Measurements from ENCODE around the gene PDGFA. TPM values are rescaled to one million over a fixed set of nuclear protein-coding genes. Genes with fewer than 3 reads are reported as not detected.
A peak's percentile ranks its signal among the peaks of the same experiment; 100 is the strongest.

Gene PDGFA
- total RNA-seq, 1 experiment from 2014 or later, result 18.4 TPM

DNA sequence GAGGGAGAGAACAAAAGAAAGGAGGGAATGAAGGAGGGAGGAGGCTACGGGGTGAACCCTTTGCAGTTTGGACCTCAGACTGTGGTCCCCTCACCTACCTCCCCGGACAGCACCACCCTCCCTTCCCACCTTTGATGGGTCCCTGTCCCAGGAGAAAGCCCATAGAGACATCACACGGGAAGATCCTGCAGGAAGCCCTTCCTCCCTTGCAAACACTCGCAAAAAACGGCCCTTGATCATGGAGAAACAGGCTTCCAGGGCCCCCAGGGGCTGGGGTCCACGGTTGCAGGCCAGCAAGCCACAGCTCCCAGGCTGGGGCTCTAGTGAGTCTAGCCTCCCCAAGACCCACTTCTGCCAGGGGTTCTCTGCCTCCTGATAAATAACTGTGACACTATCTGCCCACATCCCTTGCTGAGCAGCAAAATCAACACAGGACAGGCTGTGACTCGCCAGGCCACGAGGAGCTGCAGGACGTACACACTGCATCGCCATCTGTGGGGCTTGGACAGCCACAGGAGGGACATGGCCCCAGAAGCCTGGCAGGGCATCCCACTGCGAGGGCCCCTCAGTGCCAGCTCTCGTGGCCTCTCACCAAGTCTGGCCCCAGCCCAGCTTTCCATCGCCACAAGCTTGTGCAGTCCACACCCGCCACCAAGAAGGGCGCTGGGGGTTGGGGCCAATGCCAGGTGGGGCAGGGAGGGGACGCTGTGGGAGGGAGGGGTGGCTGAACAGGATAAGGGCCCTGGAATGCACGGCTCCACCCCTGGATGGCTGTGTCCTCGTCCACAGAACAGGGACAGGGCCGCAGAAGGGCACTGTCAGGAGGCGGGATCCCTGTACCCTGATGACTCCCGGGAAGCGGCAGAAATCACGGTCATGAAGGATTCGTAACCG is 34.2 kb downstream of the PDGFA start:
- Histone ChIP-seq H2AFZ (ENCODE audit: low read length) (no peak overlapping the region), H3K79me2 (ENCODE audit: low read length) (no peaks in the 10 kb centered on the region), H3F3A (ENCODE audit: low read length, unreplicated experiment) (no peaks in the 10 kb centered on the region), H3K27ac (ENCODE audit: low read length) (no peak overlapping the region), H3K9ac (ENCODE audit: low read length) (no peak overlapping the region), H3K4me3 (ENCODE audit: low read length) (no peak overlapping the region), H3K9me3 (ENCODE audit: low read length) (no peaks in the 10 kb centered on the region), H3K36me3 (ENCODE audit: low read depth, low read length) (no peaks in the 10 kb centered on the region), H3K4me1 (ENCODE audit: insufficient read depth, low read length) (no peaks in the 10 kb centered on the region), H3K27me3 (ENCODE audit: low read length) (peaks cover 6% of the 10 kb centered on the region; the same call in 1 of the 2 replicates), H3K9me2 (replicated peaks; ENCODE audit: low read length) (no peaks in the 10 kb centered on the region), H4K20me1 (ENCODE audit: low read length) (no peaks in the 10 kb centered on the region), H3K4me2 (ENCODE audit: low read length) (no peak overlapping the region)
- ChIA-PET CTCF (no interaction called here), POLR2A (ENCODE audit: unreplicated experiment) (interaction anchor here (0.7 kb wide), 1 partner anchor 201 kb away, joined by 3 read pairs; no protein-coding TSS in a partner anchor)
- peak; percentile 7 for DNase-seq
- intact Hi-C loops (cut with micrococcal nuclease), result no loop called here
- TF ChIP-seq CTCF (conservative IDR thresholded peaks at IDR 0.05; ENCODE audit: low read depth, low read length) (no peak), EZH2phosphoT487 (IDR thresholded peaks at IDR 0.05; ENCODE audit: borderline replicate concordance, low read length) (no peak), EZH2 (IDR thresholded peaks at IDR 0.05; ENCODE audit: low read length, unreplicated experiment) (no peak)
- BruUV-seq (replicated peaks), result no TSS peak
- ATAC-seq, result peak; percentile 68

DNA sequence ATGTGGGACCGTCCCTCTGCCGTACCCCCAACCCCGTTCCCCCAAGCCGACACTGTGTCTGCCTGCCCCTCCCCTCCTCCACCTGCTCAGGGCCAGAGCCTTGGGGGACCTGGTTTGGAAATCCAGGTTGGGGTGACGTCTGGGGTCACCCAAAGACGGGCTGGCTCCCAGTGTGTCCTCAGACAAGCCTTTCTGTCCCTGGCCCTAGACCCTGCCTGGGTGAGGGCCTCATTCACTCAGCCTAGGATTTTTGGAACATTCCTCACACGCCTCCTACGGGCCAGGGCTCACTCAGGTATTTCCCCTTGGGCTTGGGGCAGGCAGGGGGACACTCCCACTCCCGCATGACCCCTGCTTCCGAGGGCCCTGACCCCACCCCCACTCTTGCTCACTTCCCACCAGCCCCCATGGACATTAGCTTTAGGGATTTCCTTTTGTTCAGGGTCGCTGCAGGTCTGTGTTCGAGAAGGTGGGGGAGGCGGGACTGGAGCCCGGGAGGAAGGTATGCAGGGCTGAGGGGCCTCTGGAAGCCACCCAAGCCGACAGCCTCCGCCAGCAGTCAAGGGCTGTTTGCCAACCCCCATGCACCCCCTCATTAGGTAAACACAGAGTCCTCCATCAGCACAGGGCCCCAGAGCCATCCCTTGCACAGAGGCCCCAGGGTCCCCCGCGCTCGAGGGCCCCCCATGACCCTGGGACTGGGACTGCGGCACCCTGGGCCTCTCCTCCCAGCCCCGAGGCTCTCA is 35.1 kb downstream of the PDGFA start:
- no peak overlapping the region for H3K27ac ChIP-seq (ENCODE audit: low read length)
- intact Hi-C loops (cut with micrococcal nuclease), result no loop called here
- H3K9me3 ChIP-seq (ENCODE audit: low read length), result no peaks in the 10 kb centered on the region
- no peaks in the 10 kb centered on the region for H3K9me2 ChIP-seq (replicated peaks; ENCODE audit: low read length)
- H3K36me3 ChIP-seq (ENCODE audit: low read depth, low read length), result no peaks in the 10 kb centered on the region
- no peak overlapping the region for H2AFZ ChIP-seq (ENCODE audit: low read length)
- H3K27me3 ChIP-seq (ENCODE audit: low read length), result peaks cover 6% of the 10 kb centered on the region; the same call in 1 of the 2 replicates
- H4K20me1 ChIP-seq (ENCODE audit: low read length), result no peaks in the 10 kb centered on the region
- H3F3A ChIP-seq (ENCODE audit: low read length, unreplicated experiment), result no peaks in the 10 kb centered on the region
- H3K4me1 ChIP-seq (ENCODE audit: insufficient read depth, low read length), result no peaks in the 10 kb centered on the region
- H3K79me2 ChIP-seq (ENCODE audit: low read length), result no peaks in the 10 kb centered on the region
- no TSS peak for BruUV-seq (replicated peaks)
- ChIA-PET CTCF (no interaction called here), POLR2A (ENCODE audit: unreplicated experiment) (interaction anchor here (0.7 kb wide), 1 partner anchor 202 kb away, joined by 3 read pairs; no protein-coding TSS in a partner anchor)
- no peak overlapping the region for H3K4me3 ChIP-seq (ENCODE audit: low read length)
- no peak for ATAC-seq
- H3K4me2 ChIP-seq (ENCODE audit: low read length), result no peak overlapping the region
- no peak overlapping the region for H3K9ac ChIP-seq (ENCODE audit: low read length)
- no peak for DNase-seq
- no peak for TF ChIP-seq CTCF (conservative IDR thresholded peaks at IDR 0.05; ENCODE audit: low read depth, low read length)
- TF ChIP-seq EZH2 (IDR thresholded peaks at IDR 0.05; ENCODE audit: low read length, unreplicated experiment), result no peak

Data from PC-3 (cell line).